Common myeloid progenitor, CD34-positive (primary cell): ENCODE results near the gene RAB1A.

Experiments
- CTCF ChIA-PET: fragments of 350-600 bp; sonication (Branson Sonifier 250); formaldehyde crosslinking; loops from one replicate; lab custom pipeline; 2021; ENCODE audit warnings: antibody characterized with exemption; lab: Charles Lee
- POLR2A ChIA-PET: fragments of 350-600 bp; sonication (Branson Sonifier 250); formaldehyde crosslinking; loops from one replicate; lab custom pipeline; 2021; ENCODE audit warnings: antibody characterized with exemption; lab: Charles Lee
- DNase-seq, 3 donors: peaks; one replicate each; pipeline versions ENCODE4 v3.0.0 to v3.0.0-alpha.2; 2013
- H3K27ac ChIP-seq, 2 experiments: 1 replicate in 1 of 2; 2 replicates in 1 of 2; pipeline ENCODE4 v1.7.0; 2013; ENCODE audit warnings: inconsistent platforms in 2 of 2, low read length in 2 of 2, mild to moderate bottlenecking in 2 of 2, low read depth in 1 of 2, moderate library complexity in 1 of 2; ENCODE audit not compliant: severe bottlenecking in 2 of 2, insufficient read depth in 1 of 2, poor library complexity in 1 of 2
- H3K27me3 ChIP-seq, 5 experiments: replicated peaks in 2 of 5; 1 replicate in 3 of 5; 2 replicates in 2 of 5; pipeline versions ENCODE4 v1.6.1 to v1.7.0; 2013; ENCODE audit warnings: low read length in 4 of 5, mild to moderate bottlenecking in 2 of 5, moderate library complexity in 2 of 5, inconsistent platforms in 1 of 5; ENCODE audit not compliant: insufficient read depth in 5 of 5, control insufficient read depth in 4 of 5
- H3K36me3 ChIP-seq, 4 experiments: 1 replicate in 2 of 4; 2 replicates in 2 of 4; pipeline versions ENCODE4 v1.6.1 to v1.7.0; 2013; ENCODE audit warnings: low read length in 3 of 4, control low read depth in 1 of 4, mild to moderate bottlenecking in 1 of 4; ENCODE audit not compliant: control insufficient read depth in 4 of 4, insufficient read depth in 4 of 4
- H3K4me1 ChIP-seq, 4 experiments: 1 replicate in 3 of 4; 2 replicates in 1 of 4; pipeline versions ENCODE4 v1.6.1 to v1.7.1; 2013; ENCODE audit warnings: low read length in 3 of 4, mild to moderate bottlenecking in 3 of 4, control low read depth in 1 of 4, inconsistent platforms in 1 of 4, moderate library complexity in 1 of 4; ENCODE audit not compliant: control insufficient read depth in 4 of 4, insufficient read depth in 4 of 4; ENCODE audit errors: control extremely low read depth in 1 of 4
- H3K4me3 ChIP-seq, 7 experiments: 1 replicate in 4 of 7; 2 replicates in 3 of 7; pipeline versions ENCODE4 v1.5.1 to v1.7.0; 2013; ENCODE audit warnings: mild to moderate bottlenecking in 7 of 7, low read length in 6 of 7, moderate library complexity in 6 of 7, inconsistent platforms in 2 of 7, low read depth in 2 of 7, control low read depth in 1 of 7; ENCODE audit not compliant: insufficient read depth in 4 of 7, control insufficient read depth in 1 of 7; ENCODE audit errors: extremely low read depth in 1 of 7
- H3K9me3 ChIP-seq, 5 experiments: 1 replicate in 4 of 5; 2 replicates in 1 of 5; pipeline versions ENCODE4 v1.6.1 to v1.7.1; 2013; ENCODE audit warnings: low read length in 4 of 5, mild to moderate bottlenecking in 2 of 5, inconsistent platforms in 1 of 5, low read depth in 1 of 5, moderate library complexity in 1 of 5; ENCODE audit not compliant: control insufficient read depth in 4 of 5, insufficient read depth in 2 of 5; ENCODE audit errors: control extremely low read depth in 1 of 5
- WGBS: methylation state at CpG from one replicate; pipeline ENCODE4 v1.1.5; 2013; ENCODE audit not compliant: insufficient coverage; 5-methylcytosine and 5-hydroxymethylcytosine counted together

The RAB1A gene

GRCh38 chr2:65103013-65103715, 26.7 kb downstream of the RAB1A start:
- CTCF ChIA-PET = interaction anchor here (1.2 to 1.6 kb wide), 2 partner anchors 11 to 23 kb away, joined by 3 read pairs; no protein-coding TSS in a partner anchor
- DNase-seq = no peak
- H3K27me3 ChIP-seq = no peaks in the 10 kb centered on the region
- no peak overlapping the region for H3K27ac ChIP-seq
- 83% methylated on average over 1 of the region's 6 CpGs for WGBS
- H3K4me3 ChIP-seq = no peak overlapping the region
- no peaks in the 10 kb centered on the region for H3K4me1 ChIP-seq
- POLR2A ChIA-PET = interaction anchor here (1.2 kb wide), 1 partner anchor 17 kb away, joined by 4 read pairs; no protein-coding TSS in a partner anchor
- no peaks in the 10 kb centered on the region for H3K9me3 ChIP-seq
- peaks cover 16 to 46% (median 36%) of the 10 kb centered on the region in 4 experiments for H3K36me3 ChIP-seq

- H3K9me3 ChIP-seq = no peaks in the 10 kb centered on the region
- CTCF ChIA-PET = interaction anchor here (0.8 to 2.2 kb wide), 2 partner anchors 13 to 93 kb away, joined by 3 to 8 read pairs; no protein-coding TSS in a partner anchor
- DNase-seq = no peak
- H3K36me3 ChIP-seq = peaks cover 23 to 60% (median 44%) of the 10 kb centered on the region in 4 experiments
- no peak overlapping the region for H3K4me3 ChIP-seq
- POLR2A ChIA-PET = no interaction called here
- no peaks in the 10 kb centered on the region for H3K27me3 ChIP-seq
- 94% methylated on average over 2 of the region's 3 CpGs for WGBS
- no peaks in the 10 kb centered on the region for H3K4me1 ChIP-seq
- no peak overlapping the region for H3K27ac ChIP-seq
These were observed 28.8 kb downstream of the RAB1A start for GRCh38 chr2:65101071-65101470.

GRCh38 chr2:65098741-65099140, 31.2 kb downstream of the RAB1A start:
- POLR2A ChIA-PET = no interaction called here
- Histone ChIP-seq H3K4me1 (peaks cover 0 to 10% (median 5%) of the 10 kb centered on the region in 4 experiments), H3K9me3 (no peaks in the 10 kb centered on the region), H3K27me3 (no peaks in the 10 kb centered on the region), H3K4me3 (no peak overlapping the region), H3K36me3 (peaks cover 22 to 69% (median 50%) of the 10 kb centered on the region in 4 experiments), H3K27ac (no peak overlapping the region)
- CTCF ChIA-PET = no interaction called here
- WGBS = 18% methylated on average over 1 of the region's 5 CpGs
- DNase-seq = peak in 2 of 3 donors; percentile 28 to 34

- Histone ChIP-seq H3K4me1 (peaks cover 0 to 10% (median 5%) of the 10 kb centered on the region in 4 experiments), H3K36me3 (peaks cover 23 to 66% (median 47%) of the 10 kb centered on the region in 4 experiments), H3K27me3 (no peaks in the 10 kb centered on the region), H3K9me3 (peaks cover 0 to 4% (median 0%) of the 10 kb centered on the region in 5 experiments), H3K4me3 (no peak overlapping the region), H3K27ac (no peak overlapping the region)
- ChIA-PET POLR2A (no interaction called here), CTCF (interaction anchor here (1.4 kb wide), 1 partner anchor 8 kb away, joined by 3 read pairs; no protein-coding TSS in a partner anchor)
- no peak for DNase-seq
- WGBS = no CpG with 5 or more reads among the region's 1 CpG
These were observed 32.1 kb downstream of the RAB1A start for GRCh38 chr2:65097844-65098243.

- peak overlapping the region in 1 of 2 experiments; percentile 19 for H3K27ac ChIP-seq
These were observed 33.0 kb downstream of the RAB1A start for GRCh38 chr2:65096948-65097347.

GRCh38 chr2:65093211-65093610, 36.7 kb downstream of the RAB1A start:
- H3K9me3 ChIP-seq = peaks cover 0 to 9% (median 0%) of the 10 kb centered on the region in 5 experiments
- peaks cover 29 to 76% (median 52%) of the 10 kb centered on the region in 4 experiments for H3K36me3 ChIP-seq
- H3K27me3 ChIP-seq = no peaks in the 10 kb centered on the region
- H3K4me3 ChIP-seq = no peak overlapping the region
- ChIA-PET POLR2A (no interaction called here), CTCF (interaction anchor here (0.6 to 0.7 kb wide), 2 partner anchors 11 to 38 kb away, joined by 3 to 4 read pairs; no protein-coding TSS in a partner anchor)
- DNase-seq = no peak
- no peak overlapping the region for H3K27ac ChIP-seq
- H3K4me1 ChIP-seq = peaks cover 0 to 20% (median 7%) of the 10 kb centered on the region in 4 experiments

More at GRCh38 chr2:65096948-65097347, 33.0 kb downstream of the RAB1A start:
- Histone ChIP-seq H3K9me3 (peaks cover 0 to 9% (median 0%) of the 10 kb centered on the region in 5 experiments), H3K36me3 (peaks cover 27 to 70% (median 53%) of the 10 kb centered on the region in 4 experiments), H3K4me1 (peaks cover 0 to 10% (median 5%) of the 10 kb centered on the region in 4 experiments), H3K27me3 (no peaks in the 10 kb centered on the region), H3K4me3 (no peak overlapping the region)
- DNase-seq = no peak
- POLR2A ChIA-PET = no interaction called here
- CTCF ChIA-PET = interaction anchor here (1.4 to 2.9 kb wide), 2 partner anchors 9 to 11 kb away, joined by 3 to 9 read pairs; no protein-coding TSS in a partner anchor
- WGBS = 100% methylated on average over 1 of the region's 1 CpG

- Histone ChIP-seq H3K9me3 (peaks cover 0 to 9% (median 0%) of the 10 kb centered on the region in 5 experiments), H3K36me3 (peaks cover 30 to 77% (median 53%) of the 10 kb centered on the region in 4 experiments), H3K27ac (no peak overlapping the region), H3K4me3 (no peak overlapping the region), H3K27me3 (no peaks in the 10 kb centered on the region), H3K4me1 (peaks cover 0 to 20% (median 7%) of the 10 kb centered on the region in 4 experiments)
- 57% methylated on average over 2 of the region's 4 CpGs for WGBS
- ChIA-PET POLR2A (no interaction called here), CTCF (interaction anchor here (0.6 to 1.1 kb wide), 4 partner anchors 10 to 38 kb away, joined by 3 to 4 read pairs (median 3); no protein-coding TSS in a partner anchor)
- DNase-seq = peak in 2 of 3 donors; percentile 43 to 58
These were observed 37.1 kb downstream of the RAB1A start for GRCh38 chr2:65092791-65093190.
